ENCODE data around the gene KAZN.

- TF ChIP-seq CTCF (IDR thresholded peaks at IDR 0.05), result no peak
- no peak for TF ChIP-seq POLR2A (IDR thresholded peaks at IDR 0.05)
These were observed 371.8 kb downstream of the KAZN start for GRCh38 chr1:14970115-14970798.

Measured in body of pancreas (tissue), 4 donors.